ENCODE measurements around the gene MFSD6L.

The MFSD6L gene

GRCh38 chr17:8791248-8791909 is 7.8 kb downstream of the MFSD6L start:
- H3K4me2 ChIP-seq, result 0 out of 22 replicates have a peak overlapping the region, but pooled peaks of 1 of the 11 experiments have one; percentile 70
- H4K20me1 ChIP-seq, result no peaks in the 10 kb centered on the region
- no peaks in the 10 kb centered on the region for H3K27me3 ChIP-seq
- H3K27ac ChIP-seq, result no peak overlapping the region
- H3K9ac ChIP-seq, result no peak overlapping the region
- peaks cover 13 to 25% (median 18%) of the 10 kb centered on the region in 11 experiments for H3K9me3 ChIP-seq (replicated peaks in 1 of 11)
- H3K4me1 ChIP-seq, result peaks cover 0 to 54% (median 26%) of the 10 kb centered on the region in 10 experiments; a peak in 17 of 20 replicates
- TF ChIP-seq Cebpa-rat (IDR thresholded peaks at IDR 0.05), result no peak
- no peak overlapping the region; a peak in 1 of 20 replicates for H3K4me3 ChIP-seq
- H3K36me3 ChIP-seq, result peaks cover 0 to 6% (median 0%) of the 10 kb centered on the region in 11 experiments; a peak in 2 of 22 replicates

GRCh38 chr17:8789743-8790142 is 9.4 kb downstream of the MFSD6L start:
- Histone ChIP-seq H3K9ac (no peak overlapping the region), H3K27ac (no peak overlapping the region), H3K4me3 (no peak overlapping the region), H3K27me3 (no peaks in the 10 kb centered on the region), H4K20me1 (no peaks in the 10 kb centered on the region), H3K9me3 (replicated peaks in 1 of 11) (peaks cover 13 to 25% (median 18%) of the 10 kb centered on the region in 11 experiments), H3K4me2 (peak overlapping the region in 8 of 11 experiments; percentile 2 to 70 (median 48); a peak in 13 of 22 replicates), H3K36me3 (peaks cover 0 to 6% (median 0%) of the 10 kb centered on the region in 11 experiments; a peak in 1 of 22 replicates), H3K4me1 (peaks cover 0 to 37% (median 22%) of the 10 kb centered on the region in 10 experiments; a peak in 17 of 20 replicates)
- no peak for TF ChIP-seq Cebpa-rat (IDR thresholded peaks at IDR 0.05)

- Histone ChIP-seq H3K9me3 (replicated peaks in 1 of 11) (peaks cover 13 to 25% (median 18%) of the 10 kb centered on the region in 11 experiments), H3K4me2 (no peak overlapping the region), H3K36me3 (peaks cover 0 to 6% (median 0%) of the 10 kb centered on the region in 11 experiments; a peak in 1 of 22 replicates), H3K4me3 (no peak overlapping the region), H3K27ac (no peak overlapping the region), H3K9ac (no peak overlapping the region), H3K27me3 (0 out of 22 replicates have a peak, but pooled peaks cover 0 to under 1% (median 0%) of the 10 kb centered on the region in 11 experiments), H3K4me1 (peaks cover 0 to 30% (median 15%) of the 10 kb centered on the region in 10 experiments; a peak in 14 of 20 replicates), H4K20me1 (no peaks in the 10 kb centered on the region)
- TF ChIP-seq Cebpa-rat (IDR thresholded peaks at IDR 0.05), result no peak
Measured at GRCh38 chr17:8788998-8789397, 10.2 kb downstream of the MFSD6L start.

GRCh38 chr17:8785547-8786413 is 13.4 kb downstream of the MFSD6L start:
- H4K20me1 ChIP-seq, result no peaks in the 10 kb centered on the region
- no peak overlapping the region for H3K4me3 ChIP-seq
- no peak for TF ChIP-seq Cebpa-rat (IDR thresholded peaks at IDR 0.05)
- no peaks in the 10 kb centered on the region for H3K36me3 ChIP-seq
- H3K4me2 ChIP-seq, result peak overlapping the region in 1 of 11 experiments; percentile 36; a peak in 1 of 22 replicates
- H3K27me3 ChIP-seq, result 0 out of 22 replicates have a peak, but pooled peaks cover 0 to 3% (median 0%) of the 10 kb centered on the region in 11 experiments
- H3K27ac ChIP-seq, result no peak overlapping the region
- H3K9me3 ChIP-seq (replicated peaks in 1 of 11), result no peaks in the 10 kb centered on the region
- H3K9ac ChIP-seq, result no peak overlapping the region
- H3K4me1 ChIP-seq, result peaks cover 0 to 25% (median 8%) of the 10 kb centered on the region in 10 experiments; a peak in 13 of 20 replicates

GRCh38 chr17:8782176-8782575 is 17.0 kb downstream of the MFSD6L start:
- H3K4me2 ChIP-seq, result peak overlapping the region in 3 of 11 experiments; percentile 4 to 38 (median 28); a peak in 3 of 22 replicates
- H3K27me3 ChIP-seq, result 0 out of 22 replicates have a peak, but pooled peaks cover 0 to 3% (median 0%) of the 10 kb centered on the region in 11 experiments
- H3K4me1 ChIP-seq, result peaks cover 0 to 31% (median 6%) of the 10 kb centered on the region in 10 experiments; a peak in 17 of 20 replicates
- no peaks in the 10 kb centered on the region for H3K9me3 ChIP-seq (replicated peaks in 1 of 11)
- no peaks in the 10 kb centered on the region for H4K20me1 ChIP-seq
- no peak overlapping the region for H3K27ac ChIP-seq
- H3K4me3 ChIP-seq, result no peak overlapping the region
- no peak overlapping the region for H3K9ac ChIP-seq
- no peak for TF ChIP-seq Cebpa-rat (IDR thresholded peaks at IDR 0.05)
- H3K36me3 ChIP-seq, result no peaks in the 10 kb centered on the region

GRCh38 chr17:8781776-8782175 is 17.4 kb downstream of the MFSD6L start:
- H3K36me3 ChIP-seq, result no peaks in the 10 kb centered on the region
- no peak overlapping the region for H3K4me3 ChIP-seq
- H3K9ac ChIP-seq, result no peak overlapping the region
- H3K4me1 ChIP-seq, result peaks cover 0 to 35% (median 10%) of the 10 kb centered on the region in 10 experiments; a peak in 18 of 20 replicates
- H4K20me1 ChIP-seq, result no peaks in the 10 kb centered on the region
- peak overlapping the region in 3 of 11 experiments; percentile 4 to 38 (median 28); a peak in 4 of 22 replicates for H3K4me2 ChIP-seq
- no peak overlapping the region for H3K27ac ChIP-seq
- H3K9me3 ChIP-seq (replicated peaks in 1 of 11), result no peaks in the 10 kb centered on the region
- 0 out of 22 replicates have a peak, but pooled peaks cover 0 to 3% (median 0%) of the 10 kb centered on the region in 11 experiments for H3K27me3 ChIP-seq
- no peak for TF ChIP-seq Cebpa-rat (IDR thresholded peaks at IDR 0.05)

- Histone ChIP-seq H3K9me3 (replicated peaks in 1 of 11) (peaks cover 14 to 22% (median 18%) of the 10 kb centered on the region in 11 experiments; a peak in 21 of 22 replicates), H3K4me1 (peaks cover 4 to 45% (median 19%) of the 10 kb centered on the region in 10 experiments; a peak in 18 of 20 replicates), H3K4me3 (no peak overlapping the region), H3K27ac (peak overlapping the region in 6 of 11 experiments; percentile 5 to 66 (median 44); a peak in 11 of 22 replicates), H3K36me3 (no peaks in the 10 kb centered on the region), H3K4me2 (peak overlapping the region; percentile 3 to 78 (median 39); a peak in 18 of 22 replicates), H3K27me3 (no peaks in the 10 kb centered on the region), H4K20me1 (no peaks in the 10 kb centered on the region), H3K9ac (peak overlapping the region in 2 of 11 experiments; percentile 16 to 19; a peak in 1 of 22 replicates)
- no peak for TF ChIP-seq Cebpa-rat (IDR thresholded peaks at IDR 0.05)
Measured at GRCh38 chr17:8776881-8777280, 22.3 kb downstream of the MFSD6L start.

- peak overlapping the region in 4 of 11 experiments; percentile 31 to 66 (median 58); a peak in 9 of 22 replicates for H3K27ac ChIP-seq
- TF ChIP-seq Cebpa-rat (IDR thresholded peaks at IDR 0.05), result no peak
- peaks cover 14 to 22% (median 18%) of the 10 kb centered on the region in 11 experiments; a peak in 21 of 22 replicates for H3K9me3 ChIP-seq (replicated peaks in 1 of 11)
- H3K4me2 ChIP-seq, result peak overlapping the region in 9 of 11 experiments; percentile 3 to 78 (median 51); a peak in 15 of 22 replicates
- no peak overlapping the region for H3K4me3 ChIP-seq
- H3K4me1 ChIP-seq, result peaks cover 4 to 39% (median 18%) of the 10 kb centered on the region in 10 experiments; a peak in 18 of 20 replicates
- no peaks in the 10 kb centered on the region for H3K27me3 ChIP-seq
- no peaks in the 10 kb centered on the region for H4K20me1 ChIP-seq
- H3K36me3 ChIP-seq, result no peaks in the 10 kb centered on the region
- peak overlapping the region in 1 of 11 experiments; percentile 19; a peak in 1 of 22 replicates for H3K9ac ChIP-seq
Measured at GRCh38 chr17:8776248-8776647, 22.9 kb downstream of the MFSD6L start.
